HepG2 (cell line): ENCODE data around the gene ZBED5. TPM values are rescaled to one million over a fixed set of nuclear protein-coding genes. Genes with fewer than 3 reads are reported as not detected.
A peak's percentile ranks its signal among the peaks of the same experiment; 100 is the strongest.

Experiments
- ARID2 ChIP-seq: sonication (generic); formaldehyde crosslinking; IDR thresholded peaks from 2 replicates; pipeline ENCODE4 v1.8.1; 2022; ENCODE audit warnings: mild to moderate bottlenecking, missing genetic modification reagents, borderline replicate concordance
- GTF2F1 ChIP-seq: fragments of 150-350 bp; IDR thresholded peaks from 2 replicates; pipeline ENCODE4 v1.6.1; 2014; ENCODE audit warnings: low read length
- GTF3A ChIP-seq: sonication (generic); formaldehyde crosslinking; conservative IDR thresholded peaks from 2 replicates; pipeline ENCODE4 v1.4.0; 2020; ENCODE audit warnings: mild to moderate bottlenecking, missing genetic modification reagents
- HOMEZ ChIP-seq: IDR thresholded peaks from 2 replicates; pipeline ENCODE4 v1.6.1; 2016; ENCODE audit warnings: low read depth
- KLF9 ChIP-seq: IDR thresholded peaks from 2 replicates; pipeline ENCODE4 v1.6.1; 2016; ENCODE audit warnings: low read depth
- LCORL ChIP-seq, 2 experiments: fragments of 450-650 bp in 1 of 2; sonication (generic) in 1 of 2; formaldehyde crosslinking in 1 of 2; IDR thresholded peaks; 2 replicates each; pipeline versions ENCODE4 v1.5.0 to v1.6.1; 2017 to 2020; ENCODE audit warnings: antibody characterized with exemption in 1 of 2, missing genetic modification reagents in 1 of 2
- LRRFIP1 ChIP-seq: sonication (generic); formaldehyde crosslinking; conservative IDR thresholded peaks from 2 replicates; pipeline ENCODE4 v1.4.0; 2020; ENCODE audit warnings: missing genetic modification reagents
- PATZ1 ChIP-seq: sonication (generic); formaldehyde crosslinking; IDR thresholded peaks from 2 replicates; pipeline ENCODE4 v1.4.0; 2020; ENCODE audit warnings: missing genetic modification reagents
- PHF8 ChIP-seq: sonication (generic); formaldehyde crosslinking; IDR thresholded peaks from 2 replicates; pipeline ENCODE4 v1.5.0; 2020; ENCODE audit warnings: missing genetic modification reagents
- POLR2AphosphoS2 ChIP-seq: IDR thresholded peaks from 2 replicates; pipeline ENCODE4 v1.6.1; 2011; ENCODE audit warnings: low read depth, low read length, improper control_type of control experiment
- PRDM15 ChIP-seq: sonication (generic); formaldehyde crosslinking; IDR thresholded peaks from 2 replicates; pipeline ENCODE4 v1.4.0; 2020; ENCODE audit warnings: missing genetic modification reagents
- RARG ChIP-seq: sonication (generic); formaldehyde crosslinking; IDR thresholded peaks from 2 replicates; pipeline ENCODE4 v1.4.0; 2020; ENCODE audit warnings: low read depth, mild to moderate bottlenecking, missing genetic modification reagents
- SNAPC2 ChIP-seq: sonication (generic); formaldehyde crosslinking; IDR thresholded peaks from 2 replicates; pipeline ENCODE4 v1.8.1; 2022; ENCODE audit warnings: mild to moderate bottlenecking, missing genetic modification reagents
- TOPORS ChIP-seq: sonication (generic); formaldehyde crosslinking; IDR thresholded peaks from 2 replicates; pipeline ENCODE4 v1.8.0; 2023; ENCODE audit warnings: mild to moderate bottlenecking, missing genetic modification reagents
- ZFP36L1 ChIP-seq: sonication (generic); formaldehyde crosslinking; IDR thresholded peaks from 2 replicates; pipeline ENCODE4 v1.8.0; 2022; ENCODE audit warnings: mild to moderate bottlenecking, missing genetic modification reagents, moderate library complexity
- ZNF34 ChIP-seq: sonication (generic); formaldehyde crosslinking; IDR thresholded peaks from 2 replicates; pipeline ENCODE4 v1.4.0; 2020; ENCODE audit warnings: mild to moderate bottlenecking, missing genetic modification reagents, borderline replicate concordance
- ZNF678 ChIP-seq: sonication (generic); formaldehyde crosslinking; IDR thresholded peaks from 2 replicates; pipeline ENCODE4 v1.4.0; 2020; ENCODE audit warnings: mild to moderate bottlenecking, missing genetic modification reagents
- polyA plus RNA-seq, 8 experiments: library from polyadenylated mRNA; depleted of rRNA in 3 of 8; stranded (reverse) in 7 of 8; unstranded in 1 of 8; fragments of >200 nt; fragmentation: Illumina TruSeq in 4 of 8; extraction: Trizol in 4 of 8; gene quantifications; 2 replicates each; pipeline versions ENCODE4 v1.2.1 to v1.2.3, GENCODE V29; 2011 to 2016; ENCODE audit warnings: low read depth in 4 of 8, missing spikeins in 1 of 8, mixed read lengths in 1 of 8; ENCODE audit not compliant: insufficient read depth in 1 of 8
- total RNA-seq, 5 experiments: library from RNA; depleted of rRNA; stranded (reverse); fragments of >200 nt; fragmentation: Illumina TruSeq; extraction: Trizol; gene quantifications; 2 replicates each; pipeline ENCODE4 v1.2.3, GENCODE V29; 2016; ENCODE audit warnings: low read depth in 1 of 5

ZBED5 gene
- total and polyA plus RNA-seq, 2 of the 13 experiments (the other 11 are each of a cell fraction or from before 2014, with no cell fraction given) = 18.2 to 38.6 TPM

- TF ChIP-seq ZNF34 (CRISPR knock-in tag) = no peak
- TF ChIP-seq RARG (CRISPR knock-in tag) = no peak
- TF ChIP-seq PHF8 (CRISPR knock-in tag) = peak; percentile 83
- no peak for TF ChIP-seq SNAPC2 (CRISPR knock-in tag)
- no peak for TF ChIP-seq KLF9
- TF ChIP-seq PATZ1 (CRISPR knock-in tag) = no peak; the same call in 1 of the 2 replicates
- no peak; the same call in 1 of the 2 replicates for TF ChIP-seq LCORL (IDR thresholded peaks at IDR 0.05)
- peak; percentile 73; the same call in 1 of the 2 replicates for TF ChIP-seq LCORL (CRISPR knock-in tag; IDR thresholded peaks at IDR 0.05)
- TF ChIP-seq ARID2 (CRISPR knock-in tag) = no peak
- TF ChIP-seq POLR2AphosphoS2 = no peak; the same call in 1 of the 2 replicates
- 0 out of 2 replicates have a peak, but pooled peaks have one; percentile 21 for TF ChIP-seq ZFP36L1 (CRISPR knock-in tag)
- no peak; the same call in 1 of the 2 replicates for TF ChIP-seq TOPORS (CRISPR knock-in tag)
- TF ChIP-seq HOMEZ (CRISPR knock-in tag) = no peak
- TF ChIP-seq ZNF678 (CRISPR knock-in tag) = no peak; the same call in 1 of the 2 replicates
- 0 out of 2 replicates have a peak, but pooled peaks have one; percentile 17 for TF ChIP-seq PRDM15
- no peak for TF ChIP-seq GTF3A
- TF ChIP-seq LRRFIP1 (CRISPR knock-in tag) = no peak
- no peak for TF ChIP-seq GTF2F1
Measured at GRCh38 chr11:10857709-10858438, at the start of gene ZBED5 (continued).
